Cerebellar nuclear complex (tissue), 1 donor: Measurements from ENCODE around the gene RASD1.
"Not testable (repeated sequence)": the region's sequence is repeated elsewhere in the genome, so short reads cannot be mapped to it uniquely, and the experiment has no call there.

Source experiments
- DNase-seq, 2 experiments: peaks; one replicate each; lab custom pipeline; 2025; lab: John Stamatoyannopoulos, UW

RASD1 gene

DNA sequence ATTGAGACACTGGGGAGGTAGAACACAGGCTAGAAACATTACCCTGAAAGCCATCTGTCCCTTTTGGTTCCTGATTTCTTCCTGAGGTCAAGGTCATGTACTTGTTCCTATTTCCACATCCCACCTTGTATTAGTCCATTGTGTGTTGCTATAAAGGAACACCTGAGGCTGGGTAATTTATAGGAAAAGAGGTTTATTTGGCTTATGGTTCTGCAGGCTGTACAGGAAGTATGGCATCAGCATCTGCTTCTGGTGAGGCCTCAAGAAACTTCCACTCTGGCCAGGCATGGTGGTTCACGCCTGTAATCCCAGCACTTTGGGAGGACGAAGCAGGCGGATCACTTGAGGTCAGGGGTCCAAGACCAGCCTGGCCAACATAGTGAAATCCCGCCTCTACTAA lies 26.8 kb downstream of the RASD1 start:
- no peak for DNase-seq

DNA sequence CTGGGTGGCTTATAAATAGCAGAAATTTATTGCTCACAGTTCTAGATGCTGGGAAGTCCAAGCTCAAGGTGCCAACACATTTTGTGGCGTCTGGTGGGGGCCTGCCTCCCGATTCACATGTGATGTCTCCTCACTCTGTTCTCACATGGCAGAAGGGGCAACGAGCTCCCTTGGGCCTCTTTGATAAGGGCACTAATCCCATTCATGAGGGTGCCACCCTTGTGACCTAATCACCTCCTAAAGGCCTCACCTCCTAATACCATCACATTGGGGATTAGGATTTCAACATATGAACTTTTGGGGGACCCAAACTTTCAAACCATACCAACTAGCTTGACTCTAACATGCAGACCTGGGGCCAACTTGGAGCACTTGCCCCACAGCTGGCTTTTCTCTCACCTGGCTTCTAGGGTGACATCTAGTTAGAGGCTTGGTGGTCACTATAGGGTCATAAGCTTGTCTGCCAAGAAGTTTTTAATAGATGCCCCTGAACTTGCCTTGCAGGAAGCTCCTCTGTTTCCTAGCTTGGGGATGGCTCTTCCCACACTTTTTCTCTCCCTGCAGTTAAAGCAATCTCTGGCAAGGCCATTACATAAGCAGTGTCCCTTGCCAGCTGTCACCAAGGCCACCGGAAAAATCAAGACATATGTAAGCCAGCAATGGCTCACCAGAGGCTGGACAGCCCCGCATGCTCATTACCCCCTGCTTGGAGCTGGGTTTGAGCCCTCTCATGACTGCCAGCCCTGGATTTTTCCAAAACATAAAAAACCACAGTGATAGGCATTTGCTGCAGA lies 27.8 kb downstream of the RASD1 start:
- DNase-seq = peak; percentile 62 to 66

DNA sequence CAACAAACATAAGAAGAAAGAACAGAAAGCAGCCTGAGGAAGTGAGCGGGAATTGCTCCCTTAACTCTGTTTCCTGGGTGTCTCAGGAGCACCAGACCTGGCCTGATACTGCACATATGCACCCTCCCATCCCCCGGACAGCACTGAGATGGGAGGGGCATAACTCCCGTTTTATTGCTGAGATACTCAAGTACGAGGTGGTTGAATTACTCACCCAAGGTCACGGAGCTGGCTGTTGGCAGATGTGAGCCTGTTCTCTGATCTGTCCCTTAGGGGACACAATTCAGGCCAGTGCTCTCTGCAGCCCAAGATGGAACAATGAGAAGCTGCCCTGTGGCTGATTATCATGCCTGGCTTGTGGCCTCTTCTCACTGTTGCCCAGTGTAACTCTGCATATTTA lies 28.5 kb downstream of the RASD1 start:
- no peak for DNase-seq

DNA sequence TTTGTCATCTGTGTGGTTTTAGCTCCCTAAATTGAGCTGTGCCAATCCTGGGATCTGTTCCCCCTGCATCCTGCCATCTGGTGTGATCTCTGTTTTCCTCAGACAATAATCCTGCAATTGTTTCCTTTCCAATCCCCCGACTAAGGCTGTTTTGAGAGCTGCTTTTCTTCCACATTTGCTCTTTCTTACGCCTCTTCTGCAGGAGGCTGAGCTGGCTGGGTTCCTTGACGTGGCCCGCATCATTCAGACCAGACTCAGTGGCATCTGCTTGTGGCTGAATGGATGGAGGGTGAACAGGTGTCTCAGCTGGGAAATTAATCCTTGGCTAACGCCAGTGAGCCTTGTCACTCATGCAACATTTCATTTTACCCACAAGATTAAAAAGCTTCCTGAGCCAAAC lies 29.2 kb downstream of the RASD1 start:
- DNase-seq = peak; percentile 32 to 57

DNA sequence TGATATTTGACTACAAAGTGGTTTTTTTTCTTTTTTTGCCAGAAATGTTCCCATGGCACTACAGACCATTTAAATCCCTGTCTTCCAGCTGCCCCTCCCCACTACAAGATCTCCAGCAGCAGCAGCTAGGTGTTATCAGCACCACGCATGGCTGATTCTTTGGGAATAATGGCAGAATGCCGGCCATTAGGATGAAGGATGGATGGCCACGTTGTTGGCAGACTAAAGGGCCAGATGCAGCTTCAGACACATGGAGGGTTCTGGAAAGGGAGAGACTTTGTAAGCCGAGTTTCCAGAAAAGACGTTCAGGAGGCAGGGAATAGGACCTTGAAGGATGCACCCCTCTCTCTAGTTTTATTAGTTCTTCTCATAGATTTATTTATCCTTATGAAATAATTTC lies 29.7 kb downstream of the RASD1 start:
- no peak for DNase-seq

DNA sequence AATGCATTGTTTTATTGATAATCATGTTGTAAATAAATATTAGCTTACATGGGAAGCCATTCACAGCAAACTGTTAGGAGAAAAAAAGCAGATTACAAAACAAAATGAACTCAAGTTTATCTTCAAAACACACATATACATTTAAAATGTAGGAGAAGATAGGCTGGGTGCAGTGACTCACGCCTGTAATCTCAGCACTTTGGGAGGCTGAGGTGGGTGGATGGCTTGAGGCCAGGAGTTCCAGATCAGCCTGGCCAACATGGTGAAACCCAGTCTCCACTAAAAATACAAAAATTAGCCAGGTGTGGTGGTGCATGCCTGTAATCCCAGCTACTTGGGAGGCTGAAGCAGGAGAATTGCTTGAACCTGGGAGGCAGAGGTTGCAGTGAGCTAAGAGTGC lies 30.3 kb downstream of the RASD1 start:
- not testable (repeated sequence) for DNase-seq

DNA sequence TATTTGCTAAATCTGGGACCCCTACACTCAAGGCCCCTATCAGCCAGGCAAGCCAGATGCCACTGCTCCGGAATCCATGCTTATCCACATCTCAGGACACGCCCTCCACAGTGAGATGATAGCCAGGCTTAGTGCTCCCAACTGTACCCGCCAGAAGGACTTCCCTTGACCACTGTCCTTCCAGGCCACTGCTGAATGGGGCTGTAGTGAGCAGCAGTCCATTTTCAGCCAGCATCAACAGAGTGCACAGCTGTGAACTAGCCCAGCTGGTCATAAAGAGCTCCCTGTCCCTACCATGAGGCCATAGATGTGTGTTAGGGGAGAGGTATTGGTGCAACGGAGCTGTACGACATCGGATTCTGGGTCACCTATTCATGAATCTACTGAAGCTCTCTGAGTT lies 32.4 kb downstream of the RASD1 start:
- no peak for DNase-seq

DNA sequence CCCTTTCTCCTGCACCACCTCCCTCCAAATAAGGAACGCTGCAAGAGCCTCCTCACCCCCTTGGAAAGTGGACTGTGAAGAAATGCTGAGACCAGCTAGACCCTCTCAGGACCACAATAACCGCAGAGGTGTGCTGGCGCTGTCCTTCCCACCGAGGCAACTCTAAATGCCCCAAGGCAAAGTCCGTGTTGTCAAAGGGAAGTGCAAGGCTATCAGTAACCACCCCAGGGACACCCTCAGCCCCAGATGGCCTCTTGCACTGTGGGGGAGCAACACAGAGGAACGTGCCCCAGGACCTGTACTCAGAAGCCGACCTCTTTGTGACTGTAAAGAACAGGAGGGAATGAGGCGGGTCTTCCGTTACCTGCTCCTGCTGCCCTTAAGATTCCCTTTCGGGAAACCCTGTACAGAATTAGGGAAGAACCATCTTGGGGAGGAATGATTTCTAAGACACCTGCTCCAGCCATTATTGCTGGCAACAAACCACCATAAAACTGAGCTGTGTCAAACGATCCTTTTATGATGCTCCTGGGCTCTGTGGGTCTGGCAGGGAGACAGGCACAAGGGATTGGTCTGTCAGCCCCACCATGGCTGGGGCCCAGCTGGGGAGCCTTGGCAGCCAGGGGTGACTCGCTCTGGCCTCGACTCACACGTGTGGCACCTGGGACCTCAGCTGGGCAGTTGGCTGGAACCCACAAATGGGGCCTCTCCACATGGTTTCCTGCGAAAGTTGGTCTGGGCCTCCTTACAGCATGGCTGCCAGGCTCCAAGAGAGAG lies 34.0 kb downstream of the RASD1 start:
- DNase-seq = no peak

DNA sequence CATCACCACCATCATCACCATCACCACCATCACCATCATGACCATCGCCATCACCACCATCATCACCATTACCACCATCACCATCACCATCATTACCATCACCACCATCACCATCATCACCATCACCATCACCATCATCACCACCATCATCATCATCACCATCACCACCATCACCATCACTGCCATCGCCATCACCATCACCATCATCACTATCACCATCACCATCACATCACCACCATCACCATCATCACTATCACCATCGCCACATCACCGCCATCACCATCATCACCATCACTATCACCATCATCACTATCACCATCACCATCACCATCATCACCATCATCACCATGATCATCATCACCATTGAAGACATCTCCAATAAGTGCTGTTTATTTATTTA lies 36.2 kb downstream of the RASD1 start:
- DNase-seq = no peak

DNA sequence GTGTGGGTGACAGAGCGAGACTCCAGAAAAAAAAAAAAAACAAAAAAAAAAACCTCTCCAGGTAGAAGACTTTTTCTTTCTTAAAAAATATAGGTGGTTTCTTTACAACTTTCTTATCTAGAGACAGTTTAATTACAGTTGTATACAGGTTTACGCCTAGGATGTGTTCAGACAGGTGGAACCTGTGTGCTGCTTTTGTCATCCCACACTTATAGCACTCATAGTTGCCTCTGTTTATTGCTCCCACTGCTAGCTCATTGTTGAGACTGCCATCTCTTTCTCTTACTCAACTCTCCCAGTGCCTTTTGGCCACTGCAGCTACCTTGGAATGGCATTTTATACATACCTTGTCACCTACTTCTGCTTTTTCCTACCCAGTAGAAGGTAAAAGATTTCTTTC lies 38.5 kb downstream of the RASD1 start:
- DNase-seq = no peak

DNA sequence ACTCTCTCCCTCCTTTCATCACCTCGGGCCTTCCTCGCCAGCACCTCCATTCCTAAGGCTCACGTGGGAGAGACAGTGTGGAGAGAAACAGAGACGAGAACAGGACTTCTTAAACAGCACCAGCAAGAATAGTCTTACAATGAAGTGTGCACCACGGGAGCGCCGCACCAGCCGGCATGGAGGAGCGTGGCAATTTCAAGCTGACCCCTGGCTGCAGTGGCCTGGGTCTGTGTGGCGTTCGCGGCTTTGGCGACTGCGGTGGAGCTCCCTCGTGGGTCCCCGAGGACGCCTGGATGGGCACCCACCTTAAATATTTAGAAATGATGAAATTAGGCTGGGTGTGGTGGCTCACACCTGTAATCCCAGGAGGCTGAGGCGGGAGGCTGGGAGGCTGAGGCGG lies 39.9 kb downstream of the RASD1 start:
- DNase-seq = no peak

DNA sequence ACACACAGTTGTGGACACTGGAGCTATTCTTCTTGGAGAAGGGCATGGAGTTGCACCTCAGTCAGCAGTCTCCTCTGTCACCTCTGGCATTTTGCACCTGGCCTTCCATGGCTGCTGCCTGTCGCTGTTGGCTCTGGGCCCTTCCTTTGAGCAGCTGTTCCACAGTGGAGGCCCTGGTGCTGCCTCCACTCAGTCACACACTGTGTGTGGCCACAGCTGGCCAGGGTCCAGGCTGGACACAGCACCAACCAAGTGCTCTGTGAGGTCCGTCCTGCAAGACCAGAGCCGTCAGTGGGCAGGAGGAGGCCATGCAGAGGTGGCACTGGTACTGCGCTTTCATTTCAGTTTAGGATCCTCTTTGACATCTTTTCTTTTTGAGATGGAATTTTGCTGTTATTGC lies 41.0 kb downstream of the RASD1 start:
- no peak for DNase-seq

DNA sequence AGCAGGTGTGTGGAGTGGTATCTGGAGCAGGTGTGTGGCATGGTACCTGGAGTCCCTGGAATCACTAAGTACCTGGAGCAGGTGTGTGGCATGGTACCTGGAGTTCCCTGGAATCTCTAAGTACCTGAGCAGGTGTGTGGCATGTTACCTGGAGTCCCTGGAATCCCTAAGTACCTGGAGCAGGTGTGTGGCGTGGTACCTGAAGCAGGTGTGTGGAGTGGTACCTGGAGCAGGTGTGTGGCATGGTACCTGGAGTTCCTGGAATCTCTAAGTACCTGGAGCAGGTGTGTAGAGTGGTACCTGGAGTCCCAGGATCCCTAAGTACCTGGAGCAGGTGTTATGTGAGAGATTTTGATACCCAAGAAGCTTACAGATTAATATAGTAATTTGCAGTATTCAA lies 41.5 kb downstream of the RASD1 start:
- not testable (repeated sequence) for DNase-seq

DNA sequence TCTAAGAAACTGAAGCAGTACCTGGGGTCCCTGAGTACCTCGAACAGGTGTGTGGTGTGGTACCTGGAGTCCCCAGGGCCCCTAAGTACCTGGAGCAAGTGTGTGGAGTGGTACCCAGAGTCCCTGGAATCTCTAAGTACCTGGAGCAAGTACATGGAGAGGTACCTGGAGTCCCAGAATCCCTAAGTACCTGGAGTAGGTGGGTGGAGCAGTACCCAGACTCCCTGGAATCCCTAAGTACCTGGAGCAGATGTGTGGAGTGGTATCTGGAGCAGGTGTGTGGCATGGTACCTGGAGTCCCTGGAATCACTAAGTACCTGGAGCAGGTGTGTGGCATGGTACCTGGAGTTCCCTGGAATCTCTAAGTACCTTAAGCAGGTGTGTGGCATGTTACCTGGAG lies 41.9 kb downstream of the RASD1 start:
- no peak for DNase-seq

DNA sequence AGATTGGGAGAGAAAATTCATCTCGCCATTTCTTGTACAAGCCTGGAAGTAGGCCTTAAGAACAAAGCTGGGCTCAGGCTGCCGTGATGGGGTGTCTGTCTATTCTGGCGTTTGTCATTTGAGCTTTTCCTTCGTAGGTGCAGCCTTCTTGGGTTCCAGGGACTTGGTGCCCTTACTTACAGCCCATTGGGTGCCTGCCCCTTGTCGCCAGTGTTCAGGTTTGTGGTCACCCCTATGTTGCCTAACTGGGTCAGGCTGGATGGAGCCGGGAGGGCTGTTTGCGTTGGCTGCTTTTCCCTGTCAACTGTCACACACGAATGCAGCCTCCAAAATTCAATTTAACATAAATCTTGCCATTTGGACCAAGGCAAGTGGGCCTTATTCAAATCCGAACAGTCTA lies 43.1 kb downstream of the RASD1 start:
- no peak for DNase-seq

DNA sequence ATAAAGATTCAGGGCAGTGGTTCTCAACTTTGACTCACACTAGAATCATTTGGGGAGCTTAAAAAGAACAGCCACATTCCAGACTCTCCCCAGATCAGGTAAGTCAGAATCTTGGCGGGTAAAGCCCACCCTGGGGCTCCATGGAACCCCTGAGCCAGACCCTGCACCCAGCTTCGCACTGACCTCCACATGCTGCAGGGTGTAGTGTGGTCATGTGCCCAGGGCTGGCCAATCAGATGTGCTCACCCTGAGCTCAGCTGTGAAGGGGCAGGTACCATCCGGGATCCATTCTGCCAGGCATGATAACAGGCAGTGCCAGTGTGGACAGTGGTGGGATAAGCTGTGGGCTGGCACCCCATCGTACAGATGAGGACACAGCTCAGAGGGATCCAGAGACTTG lies 47.5 kb downstream of the RASD1 start:
- DNase-seq = no peak

DNA sequence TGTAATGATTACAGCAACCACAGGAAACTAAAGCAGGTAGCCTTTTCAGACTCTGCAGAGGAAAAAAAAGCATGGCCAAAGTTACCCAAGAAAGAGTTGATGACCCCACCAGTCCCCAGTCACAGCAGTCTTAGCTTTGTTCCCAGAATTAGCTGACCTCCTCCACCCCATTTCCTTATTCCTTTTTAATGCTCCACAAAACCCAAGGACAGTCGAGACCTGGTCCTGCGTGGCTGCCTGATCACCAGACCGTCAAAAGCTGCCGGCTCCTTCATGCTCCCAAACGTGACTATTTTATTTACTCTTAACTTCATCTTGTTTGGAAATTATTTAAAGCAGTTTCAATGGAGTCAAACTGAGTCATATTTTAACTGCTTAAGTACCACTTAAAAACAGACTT lies 48.1 kb downstream of the RASD1 start:
- no peak for DNase-seq

DNA sequence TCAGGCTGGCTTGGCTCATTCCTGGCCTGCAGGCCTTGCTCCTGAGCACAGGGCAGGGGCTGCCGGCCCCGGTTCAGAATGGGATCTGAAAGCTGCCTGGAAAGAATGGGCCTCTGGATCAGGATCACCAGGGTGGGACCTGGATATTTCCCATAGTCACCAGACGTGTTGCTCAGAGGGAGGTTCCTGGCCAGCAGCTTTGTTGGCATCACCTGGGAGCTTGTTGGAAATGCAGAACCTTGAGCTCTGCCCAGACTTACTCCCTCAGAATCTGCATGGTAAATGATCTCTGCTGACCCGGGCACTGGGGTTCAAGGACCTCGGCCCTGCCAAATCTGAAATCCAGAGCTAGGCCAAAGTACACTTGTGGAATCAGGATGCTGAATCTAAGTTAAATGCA lies 48.9 kb downstream of the RASD1 start:
- no peak for DNase-seq

DNA sequence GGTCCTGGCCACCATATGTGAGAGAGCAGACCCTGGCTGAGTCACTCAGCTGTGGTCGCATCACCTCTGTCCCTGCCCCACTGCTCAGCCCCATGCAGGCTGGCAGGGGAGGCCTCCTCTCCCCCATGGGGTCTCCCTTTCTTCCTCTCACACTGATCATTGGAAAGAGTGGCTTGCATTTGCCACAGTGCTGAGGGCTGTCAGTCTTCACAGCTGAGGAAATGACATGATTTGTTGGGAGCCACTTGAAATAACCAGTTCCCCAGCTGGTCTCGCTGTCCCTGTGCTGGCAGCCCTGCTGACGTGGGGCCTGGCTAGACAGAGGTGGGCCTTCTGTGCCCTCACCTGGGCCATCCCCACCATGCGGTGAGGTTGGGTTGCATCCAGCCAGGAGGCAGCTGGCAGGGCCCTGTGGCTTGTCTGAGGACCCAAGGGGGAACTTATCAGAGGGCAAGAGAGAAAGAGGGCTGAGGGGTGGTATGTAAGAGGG lies 49.5 kb downstream of the RASD1 start:
- DNase-seq = no peak

DNA sequence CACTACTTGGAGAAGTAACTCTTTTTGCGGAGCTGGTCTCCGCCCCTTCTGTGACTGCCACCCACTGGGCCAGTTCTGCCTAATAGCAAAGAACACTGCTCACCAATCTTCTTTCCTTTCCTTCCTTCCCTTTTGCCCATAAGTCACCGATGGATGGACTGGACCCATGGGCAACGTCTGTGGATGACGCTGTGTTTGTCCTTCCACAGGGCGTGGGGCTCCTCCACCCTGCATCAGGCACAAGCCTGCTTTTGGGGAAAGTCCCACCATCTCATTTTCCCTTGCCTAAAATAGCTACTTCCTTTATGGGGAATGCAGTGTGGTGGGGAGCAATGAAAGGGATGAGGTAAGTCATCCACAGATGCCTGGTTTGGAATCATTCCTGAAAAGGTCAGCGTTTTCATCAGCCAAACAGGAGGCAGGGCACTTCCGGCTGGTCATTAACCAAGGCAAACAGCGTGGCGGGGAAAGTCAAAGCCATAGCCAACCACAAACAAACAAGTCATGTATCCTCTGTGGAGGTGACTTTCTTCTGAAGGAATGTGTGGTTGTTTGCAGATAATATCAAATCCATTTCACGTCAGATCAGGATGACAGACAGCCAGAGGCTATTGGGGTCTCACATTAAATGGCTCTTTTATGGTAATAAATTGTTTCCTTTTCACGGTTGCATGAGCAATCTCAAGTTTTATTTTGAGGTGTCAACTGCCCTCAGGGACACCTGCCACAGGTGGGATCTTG lies 50.1 kb downstream of the RASD1 start:
- no peak for DNase-seq

DNA sequence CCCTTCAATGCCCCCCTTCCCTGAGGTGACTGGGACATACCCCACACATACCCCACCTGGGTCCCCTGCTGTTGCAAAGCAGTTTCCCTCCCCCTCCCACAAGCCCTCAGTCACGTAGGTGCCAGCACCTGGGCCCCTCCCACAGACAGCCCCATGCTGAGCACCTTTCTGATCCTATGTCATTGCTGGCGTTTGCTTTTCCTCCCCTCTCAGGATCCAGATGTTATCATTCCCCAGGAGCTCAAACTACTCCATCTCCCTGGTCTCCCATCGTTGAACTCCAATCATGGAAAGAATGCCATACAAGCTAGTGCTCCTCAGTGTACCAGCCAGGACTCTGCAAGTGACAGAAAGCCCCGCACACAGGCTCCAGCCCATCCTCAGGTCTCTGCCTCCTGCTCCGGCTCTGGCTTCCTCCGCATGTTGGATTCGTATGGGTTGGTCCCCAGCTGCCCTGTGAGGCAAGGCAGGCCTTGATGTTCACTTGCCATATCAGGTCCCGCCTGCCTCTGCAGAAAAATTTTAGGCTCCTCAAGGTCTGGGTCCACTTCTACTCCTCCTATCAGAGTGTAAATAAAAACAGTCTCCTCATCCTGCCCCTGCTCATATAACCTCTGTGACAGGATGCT lies 50.8 kb downstream of the RASD1 start:
- DNase-seq = no peak
